ENCODE data around the gene FOXN1.
"Not testable (repeated sequence)": the region's sequence is repeated elsewhere in the genome, so short reads cannot be mapped to it uniquely, and the experiment has no call there.

Gene FOXN1

GRCh38 chr17:28500712-28501379 lies 5.3 kb upstream of the FOXN1 start:
- no peak for DNase-seq

DNA sequence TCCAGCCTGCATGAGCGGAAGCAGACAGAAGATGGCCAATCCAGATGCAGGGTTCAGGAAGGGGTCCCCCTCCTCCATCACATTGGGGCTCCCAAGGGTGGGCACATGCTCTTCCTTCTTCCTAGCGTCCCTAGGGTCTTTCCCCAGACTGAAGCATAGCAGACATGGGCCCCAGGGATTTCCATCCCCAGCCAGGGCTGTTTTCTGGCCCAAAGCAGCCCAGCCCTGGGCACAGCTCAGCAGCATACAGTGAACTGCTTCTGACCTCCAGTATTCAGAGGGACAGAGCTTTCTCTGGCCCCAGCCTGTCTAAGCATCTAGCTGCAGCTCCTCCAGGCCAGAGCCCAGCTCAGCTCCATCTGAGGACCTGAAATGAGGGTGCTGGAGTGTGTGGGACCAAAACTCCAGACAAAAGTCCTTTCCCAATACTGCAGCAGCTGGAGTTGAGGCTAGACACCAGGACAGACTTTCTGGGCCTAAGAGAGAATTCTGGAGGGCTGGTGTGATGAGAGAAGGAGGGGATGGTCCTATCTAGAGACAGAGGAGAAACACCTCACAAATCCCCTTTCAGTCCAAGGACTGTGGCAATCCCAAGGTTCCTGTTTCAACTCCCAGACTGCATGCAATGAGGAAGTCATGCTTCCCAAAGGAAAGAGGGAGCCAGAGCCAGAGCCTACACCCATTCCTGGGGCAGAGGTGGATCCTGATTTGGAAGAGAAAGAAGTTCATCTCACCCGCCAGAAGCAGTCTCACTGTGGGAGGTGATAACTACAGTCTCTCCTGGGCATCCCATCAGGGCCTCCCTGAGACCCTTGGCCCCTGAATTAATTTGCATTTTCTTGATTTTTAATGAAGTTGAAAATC lies 4.5 kb upstream of the FOXN1 start:
- DNase-seq = no peak

DNA sequence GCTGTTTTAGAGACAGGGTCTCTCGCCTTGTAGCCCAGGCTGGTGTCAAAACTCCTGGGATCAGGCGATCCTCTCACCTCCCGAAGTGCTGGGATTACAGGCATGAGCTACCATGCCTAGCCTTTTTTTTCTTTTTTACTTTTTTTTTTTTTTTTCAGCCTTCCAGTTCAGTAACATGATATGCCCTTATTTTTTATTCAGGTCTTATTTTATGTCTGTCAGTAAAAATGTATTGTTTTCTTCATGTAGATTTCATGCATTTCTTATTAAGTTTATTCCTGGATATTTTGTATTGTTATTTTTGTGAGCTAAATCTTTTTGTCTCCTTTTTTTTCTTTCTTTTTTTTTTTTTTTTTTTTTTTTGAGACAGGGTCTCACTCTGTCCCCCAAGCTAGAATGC lies 2.7 kb upstream of the FOXN1 start:
- no peak for DNase-seq

- no peak for DNase-seq
Observed at GRCh38 chr17:28506763-28507487, 777 bp downstream of the FOXN1 start.

GRCh38 chr17:28507567-28508203 lies 1.5 kb downstream of the FOXN1 start:
- no peak for DNase-seq

GRCh38 chr17:28508211-28508724 lies 2.1 kb downstream of the FOXN1 start:
- no peak for DNase-seq

GRCh38 chr17:28509789-28510188 lies 3.6 kb downstream of the FOXN1 start:
- no peak for DNase-seq

GRCh38 chr17:28511858-28512461 lies 5.8 kb downstream of the FOXN1 start:
- DNase-seq = no peak

DNA sequence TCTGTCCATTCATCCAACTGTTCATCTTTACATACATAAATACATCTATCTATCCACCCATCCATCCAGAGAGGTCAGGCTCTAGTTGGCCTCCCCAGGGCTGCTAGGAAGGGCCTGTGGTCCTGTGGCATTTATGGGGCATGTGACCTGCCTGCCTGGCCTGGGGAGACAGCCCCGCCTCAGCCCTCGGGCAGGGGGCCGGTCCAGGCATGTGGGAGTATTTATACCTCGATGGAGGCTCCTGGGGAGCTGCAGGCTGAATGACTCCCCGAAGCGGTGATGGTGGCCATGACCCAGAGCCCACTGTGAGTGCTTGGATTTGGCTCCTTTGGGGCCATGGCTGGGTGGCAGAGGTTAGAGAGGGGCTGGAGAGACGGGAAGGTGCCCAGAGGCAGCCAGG lies 7.3 kb downstream of the FOXN1 start:
- DNase-seq = no peak

DNA sequence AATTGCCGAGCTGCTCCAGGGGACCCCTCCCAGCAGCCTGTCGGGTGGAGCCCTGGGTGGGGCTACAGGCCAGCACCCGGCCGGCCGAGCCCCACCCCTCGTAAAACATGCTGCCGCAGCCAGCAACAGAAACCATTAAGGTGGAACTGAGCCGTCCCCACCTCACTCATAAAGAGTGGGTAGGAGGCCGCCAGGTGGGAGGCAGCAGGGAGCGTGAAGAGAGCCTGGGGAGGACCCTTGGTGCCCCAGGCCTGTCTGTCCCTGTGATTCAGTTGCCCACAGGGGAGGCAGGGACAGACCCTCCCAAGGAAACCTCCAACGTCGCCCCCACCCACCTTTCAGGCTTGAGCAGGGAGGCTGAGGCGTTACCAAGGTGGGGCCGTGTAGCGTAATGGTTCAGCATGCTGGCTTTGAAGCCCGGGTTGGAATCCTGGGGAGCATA lies 8.4 kb downstream of the FOXN1 start:
- DNase-seq = no peak

DNA sequence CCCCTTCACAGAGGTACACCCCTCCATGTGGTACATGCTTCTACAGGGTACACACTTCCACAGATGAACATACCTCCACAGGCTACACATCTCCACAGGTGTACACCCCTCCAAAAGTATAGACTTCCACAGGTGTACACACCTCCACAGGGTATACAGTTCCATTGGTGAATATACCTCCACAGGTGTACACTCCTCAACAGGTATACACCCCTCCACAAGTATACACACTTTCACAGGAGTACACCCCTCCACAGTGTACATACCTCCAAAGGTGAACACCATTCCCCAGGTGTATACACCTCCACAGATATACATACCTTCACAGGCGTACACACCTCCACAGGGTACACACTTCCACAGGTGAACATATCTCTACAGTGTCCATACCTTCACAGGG lies 9.4 kb downstream of the FOXN1 start:
- DNase-seq = no peak

- DNase-seq = no peak
Observed at GRCh38 chr17:28518132-28518531, 12.0 kb downstream of the FOXN1 start.

- no peak for DNase-seq
Observed at GRCh38 chr17:28518578-28518977, 12.4 kb downstream of the FOXN1 start.

- DNase-seq = no peak
Observed at GRCh38 chr17:28519236-28519635, 13.1 kb downstream of the FOXN1 start.

DNA sequence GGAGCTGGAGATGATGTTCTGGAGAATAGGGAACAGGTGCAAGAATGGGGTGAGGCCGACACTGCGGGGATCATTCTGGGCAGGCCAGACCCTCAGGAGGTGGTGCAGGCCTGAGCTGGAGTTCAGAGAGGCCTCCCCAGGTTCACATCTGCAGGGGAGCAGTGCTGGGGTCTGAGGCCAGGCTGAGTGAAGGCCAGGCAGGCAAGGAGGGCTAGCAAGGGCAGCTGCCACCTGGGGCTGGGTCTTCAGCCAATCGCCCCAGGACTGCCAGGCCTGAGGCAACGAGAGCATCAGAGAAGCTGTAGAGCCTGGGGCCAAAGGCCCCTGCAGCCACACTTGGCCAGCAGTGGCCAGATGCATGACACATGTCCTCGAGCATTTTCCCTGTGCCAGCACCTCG lies 14.5 kb downstream of the FOXN1 start:
- no peak for DNase-seq

DNA sequence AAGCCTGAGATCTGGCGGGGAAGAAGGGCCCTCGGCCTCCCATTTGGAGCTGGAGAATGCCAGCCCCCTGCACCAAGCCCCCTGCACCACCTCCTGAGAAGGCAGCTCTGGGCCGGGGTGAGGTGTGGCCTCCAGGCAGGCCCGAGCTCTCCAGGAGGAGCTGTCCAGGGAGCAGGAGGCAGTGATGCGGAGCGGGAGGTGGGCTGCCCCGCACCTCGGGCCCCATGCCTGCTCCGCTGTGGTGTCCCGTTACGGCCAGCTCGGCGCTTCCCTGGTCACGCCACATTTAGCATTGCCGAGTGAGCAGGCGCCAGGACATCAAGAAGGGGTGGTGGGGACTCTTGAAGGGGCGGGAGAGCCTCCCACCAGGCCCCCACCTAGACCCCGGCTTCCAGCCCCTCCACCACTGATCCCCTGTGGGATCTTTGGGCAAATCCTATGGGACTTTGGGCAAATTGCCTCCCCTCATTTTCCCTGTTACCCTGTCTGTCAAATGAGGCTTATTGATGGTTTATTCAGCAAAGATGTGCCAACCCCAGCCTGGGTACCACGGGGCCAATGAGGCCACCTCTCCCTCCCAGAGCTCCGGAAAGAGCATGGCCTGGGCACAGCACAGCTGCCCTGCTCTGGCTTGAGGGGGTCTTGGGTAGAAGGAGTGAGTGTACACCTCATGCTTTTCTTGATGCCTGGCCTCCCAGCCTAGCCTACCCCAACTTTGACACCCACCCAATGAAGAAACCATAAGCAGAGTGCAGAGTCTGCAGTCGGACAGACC lies 15.3 kb downstream of the FOXN1 start:
- no peak for DNase-seq

DNA sequence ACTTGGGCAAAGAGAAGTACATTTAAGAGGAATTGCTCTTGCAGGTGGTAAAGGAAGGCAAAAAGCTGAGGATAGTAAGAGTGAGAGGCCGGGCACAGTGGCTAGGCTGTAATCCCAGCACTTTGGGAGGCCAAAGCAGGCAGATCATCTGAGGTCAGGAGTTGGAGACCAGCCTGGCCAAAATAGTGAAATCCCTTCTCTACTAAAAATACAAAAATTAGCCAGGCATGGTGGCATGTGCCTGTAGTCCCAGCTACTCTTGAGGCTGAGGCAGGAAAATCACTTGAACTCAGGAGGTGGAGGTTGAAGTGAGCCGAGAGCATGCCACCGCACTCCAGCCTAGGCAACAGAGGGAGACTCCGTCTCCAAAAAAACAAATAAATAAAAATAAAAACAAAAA lies 16.1 kb downstream of the FOXN1 start:
- DNase-seq = not testable (repeated sequence)

GRCh38 chr17:28523186-28523585 lies 17.0 kb downstream of the FOXN1 start:
- no peak for DNase-seq

DNA sequence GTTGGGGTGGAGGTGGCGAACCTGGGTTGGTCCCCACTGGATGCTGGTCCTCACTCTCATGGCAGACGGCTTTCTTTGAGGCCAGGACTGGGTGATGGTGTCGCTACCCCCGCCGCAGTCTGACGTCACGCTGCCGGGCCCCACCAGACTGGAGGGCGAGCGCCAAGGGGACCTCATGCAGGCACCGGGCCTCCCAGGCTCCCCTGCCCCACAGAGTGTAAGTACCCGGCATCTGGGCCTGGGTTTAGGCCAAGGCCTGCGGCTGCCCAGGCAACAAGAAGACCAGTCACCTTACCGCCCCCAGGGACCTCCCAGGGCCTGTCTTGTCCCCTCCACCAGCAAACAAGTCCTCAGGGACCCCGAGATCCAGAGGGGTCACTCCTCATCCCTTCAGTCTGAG lies 17.7 kb downstream of the FOXN1 start:
- no peak for DNase-seq

GRCh38 chr17:28524476-28525424 lies 18.6 kb downstream of the FOXN1 start:
- peak; percentile 88 for DNase-seq
